Right lobe of liver (tissue), 6 donors: ENCODE data around the gene BDH1. TPM values are rescaled to one million over a fixed set of nuclear protein-coding genes. Genes with fewer than 3 reads are reported as not detected.
"Not testable (repeated sequence)": the region's sequence is repeated elsewhere in the genome, so short reads cannot be mapped to it uniquely, and the experiment has no call there.

Experiments used
- ATAC-seq, 4 donors: fragments of 200-7000 bp; cut with Tn5 transposase; one replicate each; pipeline ENCODE4 v1.9.1; 2020; ENCODE audit warnings: mild to moderate bottlenecking in 4 of 4, moderate library complexity in 4 of 4
- DNase-seq, 3 donors: peaks; one replicate each; pipeline ENCODE4 v3.0.0-alpha.2; 2020
- H3K27ac ChIP-seq, 3 donors: fragments of 200-600 bp; one replicate each; pipeline ENCODE4 v1.8.0; 2022
- H3K27me3 ChIP-seq, 2 donors: fragments of 200-600 bp; one replicate each; pipeline ENCODE4 v1.8.0; 2022
- H3K36me3 ChIP-seq, 4 donors: fragments of 200-600 bp; sonication (generic) in 1 of 4; one replicate each; pipeline versions ENCODE4 v1.5.1 to v1.8.0; 2017 to 2022; ENCODE audit warnings: control low read depth in 1 of 4
- H3K4me1 ChIP-seq, 4 donors: fragments of 200-600 bp; sonication (generic) in 1 of 4; one replicate each; pipeline versions ENCODE4 v1.5.1 to v1.8.0; 2017 to 2022; ENCODE audit warnings: control low read depth in 1 of 4
- H3K4me3 ChIP-seq, 3 donors: fragments of 200-600 bp; one replicate each; pipeline ENCODE4 v1.8.0; 2022
- H3K9me3 ChIP-seq, 4 donors: fragments of 200-600 bp; sonication (generic) in 1 of 4; one replicate each; pipeline versions ENCODE4 v1.5.1 to v1.8.0; 2017 to 2022; ENCODE audit warnings: control low read depth in 1 of 4
- CTCF ChIP-seq, 4 donors: fragments of 200-600 bp in 3 of 4; fragments of 450-650 bp in 1 of 4; IDR thresholded peaks; one replicate each; pipeline versions ENCODE4 v1.5.1 to v1.8.0; 2016 to 2022; ENCODE audit warnings: antibody characterized with exemption in 4 of 4, mild to moderate bottlenecking in 2 of 4
- POLR2A ChIP-seq: fragments of 450-650 bp; IDR thresholded peaks from one replicate; pipeline ENCODE4 v1.6.1; 2017; ENCODE audit warnings: antibody characterized with exemption, mild to moderate bottlenecking
- WGBS: methylation state at CpG from one replicate; pipeline ENCODE4 v1.1.6; 2018; ENCODE audit warnings: low coverage, low lambda C conversion rate; ENCODE audit not compliant: insufficient coverage; ENCODE audit errors: missing lambda C conversion rate; 5-methylcytosine and 5-hydroxymethylcytosine counted together
- intact Hi-C, 2 donors: fragments of 100-400 bp; cut with DNase I; formaldehyde crosslinking; loops; one replicate each; pipeline versions ENCODE4 v1.11.2 to v1.14.1; 2022
- total RNA-seq, 6 experiments: library from RNA; depleted of rRNA in 2 of 6; stranded (reverse); fragments of >200 nt in 2 of 6; fragmentation: NEBNext Ultra II Directional in 3 of 6; extraction: Animal tissue kit (Norgen Biotek cat#: 25700) in 3 of 6; gene quantifications; one replicate each; pipeline versions ENCODE4 v1.1.0 to v1.2.4, GENCODE V29; 2016 to 2023
- donor health status: DM: no; HTN: yes; CAD: no.
- donor health status: DM: no; HTN: no; CAD: no.
- donor health status: DM: no; HTN: no; CAD: no.
- donor health status: DM: no; HTN: yes; CAD: no.
- donor health status: DM: no; HTN: yes; CAD: no.

Gene BDH1
- total RNA-seq, 6 experiments from 2014 or later, result 65.5 to 366 (median 233) TPM

GRCh38 chr3:197521277-197522182 is 34.2 kb downstream of the BDH1 start:
- Histone ChIP-seq H3K4me3 (no peak overlapping the region), H3K27me3 (no peaks in the 10 kb centered on the region), H3K36me3 (peaks cover 0 to 34% (median 7%) of the 10 kb centered on the region in 4 donors), H3K27ac (peak overlapping the region in 2 of 3 donors; percentile 22 to 40), H3K9me3 (no peaks in the 10 kb centered on the region), H3K4me1 (peaks cover 0 to 37% (median 9%) of the 10 kb centered on the region in 4 donors)
- intact Hi-C loops, result no loop called here
- DNase-seq (no peak), ATAC-seq (no peak)
- TF ChIP-seq CTCF (IDR thresholded peaks at IDR 0.05), result no peak
- TF ChIP-seq POLR2A, result no peak
- WGBS, result 81% methylated on average over 14 of the region's 18 CpGs

GRCh38 chr3:197520311-197521276 is 35.2 kb downstream of the BDH1 start:
- DNase-seq, result peak in 2 of 3 donors; percentile 61 to 66
- 60% methylated on average over 10 of the region's 31 CpGs for WGBS
- Histone ChIP-seq H3K4me1 (peaks cover 0 to 43% (median 9%) of the 10 kb centered on the region in 4 donors), H3K4me3 (no peak overlapping the region), H3K36me3 (peaks cover 0 to 25% (median 3%) of the 10 kb centered on the region in 4 donors), H3K27me3 (no peaks in the 10 kb centered on the region), H3K27ac (peak overlapping the region in 2 of 3 donors; percentile 22 to 40), H3K9me3 (no peaks in the 10 kb centered on the region)
- intact Hi-C loops, result no loop called here
- peak; percentile 75 to 83 (median 82) for ATAC-seq
- peak; percentile 20 for TF ChIP-seq POLR2A
- TF ChIP-seq CTCF (IDR thresholded peaks at IDR 0.05), result no peak

- DNase-seq (no peak), ATAC-seq (no peak)
- 86% methylated on average over 7 of the region's 18 CpGs for WGBS
- TF ChIP-seq POLR2A, result no peak
- no peak for TF ChIP-seq CTCF (IDR thresholded peaks at IDR 0.05)
- Histone ChIP-seq H3K4me1 (peaks cover 0 to 51% (median 9%) of the 10 kb centered on the region in 4 donors), H3K4me3 (no peak overlapping the region), H3K27ac (no peak overlapping the region), H3K9me3 (no peaks in the 10 kb centered on the region), H3K27me3 (no peaks in the 10 kb centered on the region), H3K36me3 (peaks cover 0 to 18% (median 3%) of the 10 kb centered on the region in 4 donors)
- intact Hi-C loops, result no loop called here
Observed at GRCh38 chr3:197519801-197520211, 36.0 kb downstream of the BDH1 start.

GRCh38 chr3:197518881-197519421 is 36.8 kb downstream of the BDH1 start:
- no peaks in the 10 kb centered on the region for H3K9me3 ChIP-seq
- intact Hi-C loops, result no loop called here
- H3K36me3 ChIP-seq, result peaks cover 0 to 12% (median 2%) of the 10 kb centered on the region in 4 donors
- WGBS, result 72% methylated on average over 6 of the region's 6 CpGs
- no peaks in the 10 kb centered on the region for H3K27me3 ChIP-seq
- peaks cover 0 to 57% (median 9%) of the 10 kb centered on the region in 4 donors for H3K4me1 ChIP-seq
- H3K27ac ChIP-seq, result no peak overlapping the region
- TF ChIP-seq POLR2A, result no peak
- no peak for TF ChIP-seq CTCF (IDR thresholded peaks at IDR 0.05)
- H3K4me3 ChIP-seq, result no peak overlapping the region
- DNase-seq (peak in 1 of 3 donors; percentile 38), ATAC-seq (no peak)

GRCh38 chr3:197517922-197518683 is 37.7 kb downstream of the BDH1 start:
- 55% methylated on average over 10 of the region's 10 CpGs for WGBS
- intact Hi-C loops, H3K4me3 ChIP-seq, DNase-seq, H3K27ac ChIP-seq, H3K9me3 ChIP-seq, ATAC-seq, H3K27me3 ChIP-seq: not testable (repeated sequence)
- H3K36me3 ChIP-seq, result peaks cover 0 to 20% (median 2%) of the 10 kb centered on the region in 4 donors
- H3K4me1 ChIP-seq, result peaks cover 0 to 52% (median 9%) of the 10 kb centered on the region in 4 donors
